Measurements from ENCODE around the gene NOP9.

Gene NOP9

DNA sequence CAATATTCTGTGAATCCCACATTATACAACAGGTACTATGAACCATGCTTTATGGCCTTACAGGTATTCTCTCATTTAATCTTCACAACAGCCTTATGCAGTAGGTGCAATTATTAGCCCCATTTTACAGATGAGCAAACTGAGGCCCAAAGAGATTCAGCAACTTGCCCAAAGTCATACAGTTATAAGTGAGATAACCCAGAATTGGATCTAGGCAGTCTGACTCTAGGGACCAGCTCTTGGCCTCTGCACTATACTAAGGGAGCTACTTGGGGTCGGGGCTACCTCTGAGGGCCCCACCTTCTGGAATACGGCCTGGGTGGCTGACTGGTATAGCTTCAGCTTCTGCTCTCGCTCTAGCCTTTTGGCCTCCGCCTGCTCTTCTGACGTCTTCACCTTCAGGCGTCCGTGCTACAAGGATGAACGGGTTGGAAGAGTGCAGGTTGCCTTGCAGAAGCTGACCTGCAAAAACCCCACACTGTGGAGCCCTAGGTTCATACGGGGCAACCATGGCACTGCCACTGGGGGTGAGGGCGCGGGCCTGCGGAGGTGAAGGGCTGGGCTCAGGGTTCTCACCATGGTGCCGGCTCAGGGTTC lies 29.0 kb upstream of the NOP9 start:
- Histone ChIP-seq H3K9me3 (ENCODE audit: control insufficient read depth, insufficient read depth, low read length) (no peaks in the 10 kb centered on the region), H3K9me2 (replicated peaks; ENCODE audit: control insufficient read depth, low read length) (no peaks in the 10 kb centered on the region), H3K4me1 (ENCODE audit: control insufficient read depth, low read length) (peaks cover 39% of the 10 kb centered on the region), H3K36me3 (ENCODE audit: control insufficient read depth, low read length) (no peaks in the 10 kb centered on the region), H3K27me3 (ENCODE audit: control insufficient read depth, low read length) (no peaks in the 10 kb centered on the region), H3K4me2 (ENCODE audit: low read length) (peak overlapping the region; percentile 86), H4K20me1 (ENCODE audit: control insufficient read depth, insufficient read depth, low read depth, low read length) (no peaks in the 10 kb centered on the region), H3K79me2 (ENCODE audit: control insufficient read depth, low read length) (peaks cover 4% of the 10 kb centered on the region), H3K4me3 (ENCODE audit: low read length) (peak overlapping the region; percentile 85), H3F3A (ENCODE audit: control insufficient read depth, insufficient read depth) (peaks cover 2% of the 10 kb centered on the region; the same call in 1 of the 2 replicates), H3K27ac (ENCODE audit: low read depth, low read length) (peak overlapping the region; percentile 63)
- TF ChIP-seq, protein P1, sequence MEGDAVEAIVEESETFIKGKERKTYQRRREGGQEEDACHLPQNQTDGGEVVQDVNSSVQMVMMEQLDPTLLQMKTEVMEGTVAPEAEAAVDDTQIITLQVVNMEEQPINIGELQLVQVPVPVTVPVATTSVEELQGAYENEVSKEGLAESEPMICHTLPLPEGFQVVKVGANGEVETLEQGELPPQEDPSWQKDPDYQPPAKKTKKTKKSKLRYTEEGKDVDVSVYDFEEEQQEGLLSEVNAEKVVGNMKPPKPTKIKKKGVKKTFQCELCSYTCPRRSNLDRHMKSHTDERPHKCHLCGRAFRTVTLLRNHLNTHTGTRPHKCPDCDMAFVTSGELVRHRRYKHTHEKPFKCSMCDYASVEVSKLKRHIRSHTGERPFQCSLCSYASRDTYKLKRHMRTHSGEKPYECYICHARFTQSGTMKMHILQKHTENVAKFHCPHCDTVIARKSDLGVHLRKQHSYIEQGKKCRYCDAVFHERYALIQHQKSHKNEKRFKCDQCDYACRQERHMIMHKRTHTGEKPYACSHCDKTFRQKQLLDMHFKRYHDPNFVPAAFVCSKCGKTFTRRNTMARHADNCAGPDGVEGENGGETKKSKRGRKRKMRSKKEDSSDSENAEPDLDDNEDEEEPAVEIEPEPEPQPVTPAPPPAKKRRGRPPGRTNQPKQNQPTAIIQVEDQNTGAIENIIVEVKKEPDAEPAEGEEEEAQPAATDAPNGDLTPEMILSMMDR (IDR thresholded peaks at IDR 0.05; ENCODE audit: low read depth, low read length, poor library complexity, severe bottlenecking): no peak
- TF ChIP-seq EZH2phosphoT487 (IDR thresholded peaks at IDR 0.05; ENCODE audit: borderline replicate concordance, low read length): no peak

DNA sequence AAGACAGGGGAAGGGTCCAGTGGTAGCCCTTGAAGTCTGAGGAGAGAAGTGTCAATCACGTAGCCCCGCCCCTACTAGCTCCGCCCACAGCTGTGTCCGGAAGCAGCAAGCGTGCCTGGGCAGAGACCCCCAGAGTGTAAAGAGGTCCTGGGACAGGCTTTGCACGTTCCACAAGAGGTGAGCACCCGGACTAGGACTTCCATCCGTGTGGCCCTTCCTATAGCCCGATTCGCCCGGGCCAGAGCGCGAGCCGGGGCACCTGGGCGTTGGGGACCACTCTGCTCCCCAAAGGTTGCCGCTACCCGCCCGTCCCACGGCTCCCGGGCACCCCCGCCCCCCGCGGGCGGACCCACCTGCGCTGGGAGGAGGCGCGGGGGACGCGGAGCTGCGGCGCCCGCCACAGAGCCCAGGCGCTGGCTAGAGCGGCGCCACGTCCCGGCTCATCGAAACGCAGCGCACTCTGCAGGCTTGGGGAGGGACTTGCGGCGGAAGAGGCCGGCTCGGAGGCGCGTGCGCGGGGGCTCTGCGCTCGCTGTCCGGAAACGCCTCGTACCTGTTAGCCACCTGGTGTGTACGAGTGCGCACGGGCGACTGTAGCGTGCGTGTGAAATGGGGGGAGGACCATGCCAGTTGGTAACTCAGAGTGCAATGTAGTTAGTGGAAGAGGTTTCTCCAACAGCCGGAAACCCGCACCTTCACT lies 28.4 kb upstream of the NOP9 start, which contains the start of gene RABGGTA:
TSS of gene RABGGTA (minus strand) at position 464 of the 700 bp plus-strand sequence. CDS start 482 bp downstream, outside the sequence.
- Histone ChIP-seq H3F3A (ENCODE audit: control insufficient read depth, insufficient read depth) (peaks cover 2% of the 10 kb centered on the region; the same call in 1 of the 2 replicates), H3K36me3 (ENCODE audit: control insufficient read depth, low read length) (no peaks in the 10 kb centered on the region), H3K79me2 (ENCODE audit: control insufficient read depth, low read length) (peaks cover 4% of the 10 kb centered on the region), H3K4me2 (ENCODE audit: low read length) (peak within 1 kb of the TSS; percentile 86), H3K9me3 (ENCODE audit: control insufficient read depth, insufficient read depth, low read length) (no peaks in the 10 kb centered on the region), H3K4me3 (ENCODE audit: low read length) (peak within 1 kb of the TSS; percentile 85), H3K4me1 (ENCODE audit: control insufficient read depth, low read length) (peaks cover 40% of the 10 kb centered on the region), H3K9me2 (replicated peaks; ENCODE audit: control insufficient read depth, low read length) (no peaks in the 10 kb centered on the region), H3K27ac (ENCODE audit: low read depth, low read length) (peak within 1 kb of the TSS; percentile 63), H4K20me1 (ENCODE audit: control insufficient read depth, insufficient read depth, low read depth, low read length) (no peaks in the 10 kb centered on the region), H3K27me3 (ENCODE audit: control insufficient read depth, low read length) (no peaks in the 10 kb centered on the region)
- TF ChIP-seq, protein P1 (IDR thresholded peaks at IDR 0.05; ENCODE audit: low read depth, low read length, poor library complexity, severe bottlenecking): peak; percentile 82
- no peak for TF ChIP-seq EZH2phosphoT487 (IDR thresholded peaks at IDR 0.05; ENCODE audit: borderline replicate concordance, low read length)

GRCh38 chr14:24271834-24272263 lies 27.8 kb upstream of the NOP9 start:
- Histone ChIP-seq H3K9me3 (ENCODE audit: control insufficient read depth, insufficient read depth, low read length) (no peaks in the 10 kb centered on the region), H3K4me3 (ENCODE audit: low read length) (peak overlapping the region; percentile 85), H3K36me3 (ENCODE audit: control insufficient read depth, low read length) (no peaks in the 10 kb centered on the region), H3K4me2 (ENCODE audit: low read length) (peak overlapping the region; percentile 86), H3F3A (ENCODE audit: control insufficient read depth, insufficient read depth) (peaks cover 2% of the 10 kb centered on the region; the same call in 1 of the 2 replicates), H3K27ac (ENCODE audit: low read depth, low read length) (peak overlapping the region; percentile 34), H3K27me3 (ENCODE audit: control insufficient read depth, low read length) (no peaks in the 10 kb centered on the region), H3K9me2 (replicated peaks; ENCODE audit: control insufficient read depth, low read length) (no peaks in the 10 kb centered on the region), H3K79me2 (ENCODE audit: control insufficient read depth, low read length) (peaks cover 4% of the 10 kb centered on the region), H3K4me1 (ENCODE audit: control insufficient read depth, low read length) (peaks cover 40% of the 10 kb centered on the region), H4K20me1 (ENCODE audit: control insufficient read depth, insufficient read depth, low read depth, low read length) (no peaks in the 10 kb centered on the region)
- TF ChIP-seq, protein P1 (IDR thresholded peaks at IDR 0.05; ENCODE audit: low read depth, low read length, poor library complexity, severe bottlenecking): no peak
